ENCODE data around the gene PDE6B.

- TF ChIP-seq CTCF (conservative IDR thresholded peaks at IDR 0.05; ENCODE audit: low read length) (no peak), EZH2phosphoT487 (IDR thresholded peaks at IDR 0.05; ENCODE audit: borderline replicate concordance, low read depth, low read length) (no peak)
Observed at GRCh38 chr4:620201-620600, 5.2 kb upstream of the PDE6B start.
